IPS-18a (cell line): ENCODE measurements around the gene PGA5.

ENCODE experiments used
- H3K27ac ChIP-seq: one replicate; pipeline ENCODE4 v1.5.1; 2013; ENCODE audit warnings: low read length
- H3K27me3 ChIP-seq: one replicate; pipeline ENCODE4 v1.6.1; 2013; ENCODE audit warnings: mild to moderate bottlenecking, low read length; ENCODE audit not compliant: control insufficient read depth, insufficient read depth
- H3K36me3 ChIP-seq: one replicate; pipeline ENCODE4 v1.6.1; 2013; ENCODE audit warnings: low read depth, low read length; ENCODE audit not compliant: control insufficient read depth
- H3K4me1 ChIP-seq: one replicate; pipeline ENCODE4 v1.6.1; 2013; ENCODE audit warnings: low read depth, low read length; ENCODE audit not compliant: control insufficient read depth
- H3K4me3 ChIP-seq: one replicate; pipeline ENCODE4 v1.5.1; 2013; ENCODE audit warnings: low read length
- H3K9ac ChIP-seq: one replicate; pipeline ENCODE4 v1.6.1; 2013; ENCODE audit warnings: mild to moderate bottlenecking, low read length, moderate library complexity
- H3K9me3 ChIP-seq: one replicate; pipeline ENCODE4 v1.6.1; 2013; ENCODE audit warnings: low read depth, low read length; ENCODE audit not compliant: control insufficient read depth

The PGA5 gene

DNA sequence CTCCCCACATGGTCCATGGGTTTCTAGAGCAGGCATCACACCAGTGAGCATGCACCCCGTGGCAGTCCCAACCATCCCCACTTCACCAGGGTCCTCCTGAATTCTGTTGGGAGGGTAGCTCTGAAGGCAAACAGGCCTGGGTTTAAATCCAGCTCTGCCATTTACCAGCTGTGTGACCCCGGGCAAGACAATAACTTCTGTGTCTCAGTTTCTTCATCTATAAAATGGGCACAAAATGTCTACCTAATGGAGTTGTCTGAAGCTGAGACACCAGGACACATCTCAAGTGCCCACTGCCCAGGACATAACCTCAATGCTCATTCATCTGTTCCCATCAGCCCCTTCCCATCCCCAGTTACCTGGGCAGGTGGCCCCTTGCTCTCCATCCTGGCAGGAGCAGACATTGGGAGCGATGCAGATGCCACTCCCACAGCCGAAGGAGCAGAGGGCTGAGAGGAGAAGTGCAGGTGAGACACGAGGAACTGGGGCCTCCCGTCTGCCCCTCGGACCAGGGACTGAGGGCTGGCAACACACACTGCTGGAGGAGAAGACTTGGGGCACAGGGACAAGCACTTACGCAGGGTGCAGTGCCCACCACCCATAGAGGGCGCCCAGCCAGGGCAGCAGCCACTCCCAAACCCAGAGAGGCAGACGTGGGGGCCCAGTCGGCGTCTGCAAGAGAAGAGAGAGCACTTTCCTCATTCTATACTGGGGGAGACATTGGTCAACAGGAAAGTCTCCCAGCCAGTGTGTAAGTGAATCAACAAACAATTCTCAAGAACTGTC, 50.1 kb downstream of the PGA5 start:
- Histone ChIP-seq H3K36me3 (peaks cover under 1% of the 10 kb centered on the region), H3K9ac (no peak overlapping the region), H3K9me3 (no peaks in the 10 kb centered on the region), H3K27ac (no peak overlapping the region), H3K4me3 (no peak overlapping the region), H3K4me1 (peaks cover 8% of the 10 kb centered on the region), H3K27me3 (peaks cover 27% of the 10 kb centered on the region)

GRCh38 chr11:61292356-61292755, 51.4 kb downstream of the PGA5 start:
- Histone ChIP-seq H3K4me1 (peaks cover 8% of the 10 kb centered on the region), H3K9me3 (no peaks in the 10 kb centered on the region), H3K9ac (no peak overlapping the region), H3K27me3 (peaks cover 27% of the 10 kb centered on the region), H3K27ac (no peak overlapping the region), H3K4me3 (no peak overlapping the region), H3K36me3 (no peaks in the 10 kb centered on the region)

DNA sequence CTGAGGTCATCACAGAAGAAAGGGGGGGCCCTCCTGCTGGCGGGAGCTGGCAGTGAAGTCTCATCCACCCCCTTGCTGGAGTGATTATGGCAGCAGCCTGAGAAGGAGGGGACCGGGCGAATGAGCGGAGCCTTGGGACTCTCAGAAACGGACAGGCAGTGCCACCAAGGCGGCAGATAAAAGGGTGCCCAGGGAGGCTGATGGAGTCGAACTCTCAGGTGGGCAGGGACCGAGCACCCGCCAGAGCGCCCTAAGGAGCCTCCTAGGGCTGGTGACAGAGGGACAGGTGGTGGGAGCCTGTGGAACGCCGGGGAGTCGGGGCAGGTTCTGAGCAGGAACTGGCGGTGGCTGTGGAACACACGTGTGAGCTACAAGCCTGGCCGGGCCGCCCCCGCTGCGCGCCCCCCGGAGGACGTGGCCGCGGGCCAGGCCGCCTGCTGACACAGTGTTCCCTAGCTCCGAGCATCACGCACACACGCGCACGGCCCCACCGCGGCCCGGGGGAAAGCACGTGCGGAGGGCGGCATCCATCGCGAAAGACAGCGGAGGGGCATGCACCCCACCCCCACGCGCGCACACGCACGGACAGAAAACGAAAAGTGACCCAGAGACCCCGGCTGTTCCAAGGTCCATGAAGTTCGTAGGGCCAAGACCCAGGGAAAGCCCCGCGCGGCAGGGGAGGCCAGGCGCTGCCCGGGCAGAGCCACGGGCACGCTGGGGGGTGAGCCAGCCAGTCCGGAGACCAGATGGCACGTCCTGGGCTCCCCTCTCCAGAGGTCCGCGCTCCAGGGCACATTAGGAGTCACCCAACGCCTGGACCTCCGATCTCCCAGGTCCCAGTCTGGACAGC, 53.1 kb downstream of the PGA5 start:
- Histone ChIP-seq H3K27me3 (peaks cover 27% of the 10 kb centered on the region), H3K9ac (peak overlapping the region; percentile 64), H3K27ac (no peak overlapping the region), H3K36me3 (peaks cover 12% of the 10 kb centered on the region), H3K4me1 (peaks cover 8% of the 10 kb centered on the region), H3K4me3 (peak overlapping the region; percentile 69), H3K9me3 (no peaks in the 10 kb centered on the region)

- peak within 1 kb of the TSS; percentile 64 for H3K9ac ChIP-seq
- H3K4me3 ChIP-seq: peak within 1 kb of the TSS; percentile 69
- no peak within 1 kb of the TSS for H3K27ac ChIP-seq
- peaks cover 8% of the 10 kb centered on the region for H3K4me1 ChIP-seq
- H3K27me3 ChIP-seq: peaks cover 27% of the 10 kb centered on the region
- H3K36me3 ChIP-seq: peaks cover 21% of the 10 kb centered on the region
- H3K9me3 ChIP-seq: no peaks in the 10 kb centered on the region
Observed at GRCh38 chr11:61294717-61295595, 54.0 kb downstream of the PGA5 start, which contains the start of gene VWCE. Gene VWCE, minus strand, starts transcription at chr11:61295316. Its CDS starts 279 bp downstream, at chr11:61295037.

DNA sequence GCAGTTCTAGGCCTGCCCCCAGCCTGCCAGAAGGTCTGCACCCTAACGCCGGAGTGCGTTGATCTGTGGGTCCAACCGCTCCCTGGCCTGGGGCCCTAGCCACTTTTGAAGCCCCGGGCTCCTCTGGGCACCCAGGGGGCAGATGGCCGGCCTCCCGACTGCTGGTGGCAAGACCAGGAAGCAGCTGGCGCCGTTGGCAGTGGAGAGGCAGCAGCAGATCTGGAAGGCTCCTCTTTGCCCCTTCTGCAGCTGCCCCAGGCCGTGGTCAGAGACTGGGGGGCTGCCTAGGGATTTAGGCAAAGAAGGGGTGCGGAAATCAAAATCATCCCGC, 54.6 kb downstream of the PGA5 start:
- Histone ChIP-seq H3K27me3 (peaks cover 27% of the 10 kb centered on the region), H3K9me3 (no peaks in the 10 kb centered on the region), H3K36me3 (peaks cover 27% of the 10 kb centered on the region), H3K4me3 (peak overlapping the region; percentile 69), H3K27ac (no peak overlapping the region), H3K9ac (peak overlapping the region; percentile 64), H3K4me1 (peaks cover 8% of the 10 kb centered on the region)

DNA sequence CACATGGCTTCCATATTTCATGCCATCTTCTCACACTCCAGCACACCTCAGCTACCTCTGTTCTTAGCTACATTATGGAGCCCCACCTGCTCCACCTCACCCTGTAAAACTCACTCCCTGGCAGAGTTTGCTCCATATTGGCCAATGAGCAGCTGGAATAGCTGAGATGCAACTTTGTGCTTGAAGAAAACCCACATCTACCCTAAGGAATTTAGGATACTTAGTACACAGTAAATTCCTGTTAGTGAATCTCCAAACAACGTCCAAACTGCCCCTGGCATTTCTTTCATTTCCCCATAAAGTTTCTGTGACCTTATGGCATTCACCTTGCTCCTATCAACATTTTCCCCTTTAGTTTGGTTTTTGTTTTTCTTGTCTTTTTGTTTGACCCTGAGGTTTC, 56.4 kb downstream of the PGA5 start:
- Histone ChIP-seq H3K9ac (no peak overlapping the region), H3K27ac (no peak overlapping the region), H3K36me3 (peaks cover 45% of the 10 kb centered on the region), H3K4me1 (peaks cover 8% of the 10 kb centered on the region), H3K27me3 (peaks cover 27% of the 10 kb centered on the region), H3K9me3 (no peaks in the 10 kb centered on the region), H3K4me3 (no peak overlapping the region)

- no peak overlapping the region for H3K27ac ChIP-seq
- peaks cover 27% of the 10 kb centered on the region for H3K27me3 ChIP-seq
- no peaks in the 10 kb centered on the region for H3K9me3 ChIP-seq
- no peak overlapping the region for H3K4me3 ChIP-seq
- H3K4me1 ChIP-seq: peaks cover 8% of the 10 kb centered on the region
- H3K9ac ChIP-seq: no peak overlapping the region
- peaks cover 49% of the 10 kb centered on the region for H3K36me3 ChIP-seq
Observed at GRCh38 chr11:61297746-61298145, 56.8 kb downstream of the PGA5 start.

DNA sequence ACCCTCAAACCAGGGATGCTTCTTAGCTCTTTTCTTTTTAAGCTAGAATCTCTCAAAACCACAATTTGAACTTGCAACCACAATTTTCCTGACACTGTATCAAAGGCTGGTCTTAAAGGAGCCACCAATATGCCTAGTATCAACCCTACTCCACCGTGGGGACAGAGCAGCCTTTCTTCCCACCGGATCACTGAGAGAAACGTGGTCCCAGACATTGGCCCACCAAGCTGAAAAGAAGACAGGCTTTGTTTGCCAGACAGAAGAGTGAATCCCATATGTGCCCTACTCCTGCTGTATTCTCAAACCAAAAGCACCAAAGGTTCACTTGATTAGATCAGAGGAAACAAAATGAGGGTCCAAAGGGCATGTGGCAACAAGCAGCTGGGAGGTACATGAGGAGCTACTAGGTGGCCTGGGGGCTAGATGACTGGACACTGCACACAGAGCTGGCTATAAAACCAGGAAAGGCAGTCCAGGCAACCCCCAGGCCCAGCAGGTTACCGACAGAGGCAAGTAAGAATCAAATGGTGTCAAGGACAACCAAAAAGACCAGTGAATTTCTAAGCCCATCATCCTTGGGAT, 57.8 kb downstream of the PGA5 start:
- Histone ChIP-seq H3K4me3 (no peak overlapping the region), H3K4me1 (peaks cover 7% of the 10 kb centered on the region), H3K27ac (no peak overlapping the region), H3K36me3 (peaks cover 57% of the 10 kb centered on the region), H3K27me3 (peaks cover 20% of the 10 kb centered on the region), H3K9ac (no peak overlapping the region), H3K9me3 (no peaks in the 10 kb centered on the region)
